Choroid plexus epithelial cell (primary cell): ENCODE measurements around the gene TIAM2.
A peak's percentile ranks its signal among the peaks of the same experiment; 100 is the strongest.

Source experiments
- DNase-seq: peaks from one replicate; pipeline ENCODE4 v3.0.0-alpha.2; 2010; ENCODE audit warnings: low read depth
- H3K4me3 ChIP-seq: 2 replicates; pipeline ENCODE4 v1.5.1; 2011; ENCODE audit warnings: low read depth, mild to moderate bottlenecking, control low read depth, low read length, moderate library complexity
- CTCF ChIP-seq: conservative IDR thresholded peaks from 2 replicates; pipeline ENCODE4 v1.5.1; 2011; ENCODE audit warnings: low read depth, mild to moderate bottlenecking, control low read depth, inconsistent platforms, low read length, moderate library complexity

Gene TIAM2

GRCh38 chr6:154977588-154977987 is 17.5 kb upstream of the TIAM2 start:
- TF ChIP-seq CTCF: no peak
- no peak overlapping the region for H3K4me3 ChIP-seq
- DNase-seq: no peak

- DNase-seq: no peak
Measured at GRCh38 chr6:154980273-154981078, 14.6 kb upstream of the TIAM2 start.

GRCh38 chr6:154981079-154981870 is 13.8 kb upstream of the TIAM2 start:
- no peak overlapping the region for H3K4me3 ChIP-seq
- no peak for DNase-seq
- no peak for TF ChIP-seq CTCF

More at GRCh38 chr6:154980273-154981078, 14.6 kb upstream of the TIAM2 start:
- TF ChIP-seq CTCF: no peak
- no peak overlapping the region for H3K4me3 ChIP-seq

GRCh38 chr6:154984146-154984545 is 11.0 kb upstream of the TIAM2 start:
- no peak for TF ChIP-seq CTCF
- DNase-seq: no peak
- H3K4me3 ChIP-seq: no peak overlapping the region

GRCh38 chr6:154986787-154987235 is 8.3 kb upstream of the TIAM2 start:
- no peak overlapping the region for H3K4me3 ChIP-seq
- peak; percentile 61 for DNase-seq

GRCh38 chr6:154989448-154989847 is 5.7 kb upstream of the TIAM2 start:
- DNase-seq: no peak
- TF ChIP-seq CTCF: no peak

More at GRCh38 chr6:154986787-154987235, 8.3 kb upstream of the TIAM2 start:
- TF ChIP-seq CTCF: no peak

More at GRCh38 chr6:154989448-154989847, 5.7 kb upstream of the TIAM2 start:
- no peak overlapping the region for H3K4me3 ChIP-seq
